ENCODE measurements around the gene TM9SF2.

DNA sequence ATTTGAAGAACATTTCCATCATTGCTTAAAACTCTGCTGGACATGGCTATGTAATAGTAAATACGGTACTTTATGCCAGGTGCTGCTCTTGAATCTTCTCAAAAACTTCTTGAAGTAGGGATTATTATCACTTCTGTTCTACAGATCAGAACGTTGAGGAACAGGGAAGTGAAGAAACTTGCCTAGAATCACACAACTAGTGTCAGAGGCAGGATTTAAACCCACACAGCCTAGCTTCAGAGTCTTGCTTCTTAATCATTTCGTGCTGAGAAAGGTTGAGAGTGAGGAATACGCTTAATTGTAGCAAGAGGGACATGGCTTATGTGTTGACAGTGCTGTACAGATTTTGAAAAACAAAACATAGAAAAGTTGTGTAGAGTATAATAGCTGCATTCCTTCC lies 13.5 kb downstream of the TM9SF2 start:
- TF ChIP-seq CTCF (IDR thresholded peaks at IDR 0.05) = no peak
- no peak for TF ChIP-seq POLR2A (IDR thresholded peaks at IDR 0.05)
